Measurements from ENCODE around the gene SEMA6A. TPM values are rescaled to one million over a fixed set of nuclear protein-coding genes. Genes with fewer than 3 reads are reported as not detected.

The SEMA6A gene
- polyA plus RNA-seq, 1 of the 3 experiments (the other 2 are of a cell fraction): 0.18 TPM

GRCh38 chr5:116528519-116529234 is 45.9 kb downstream of the SEMA6A start:
- 37% methylated on average over 7 of the region's 7 CpGs for WGBS (ENCODE audit: low lambda C conversion rate)

DNA sequence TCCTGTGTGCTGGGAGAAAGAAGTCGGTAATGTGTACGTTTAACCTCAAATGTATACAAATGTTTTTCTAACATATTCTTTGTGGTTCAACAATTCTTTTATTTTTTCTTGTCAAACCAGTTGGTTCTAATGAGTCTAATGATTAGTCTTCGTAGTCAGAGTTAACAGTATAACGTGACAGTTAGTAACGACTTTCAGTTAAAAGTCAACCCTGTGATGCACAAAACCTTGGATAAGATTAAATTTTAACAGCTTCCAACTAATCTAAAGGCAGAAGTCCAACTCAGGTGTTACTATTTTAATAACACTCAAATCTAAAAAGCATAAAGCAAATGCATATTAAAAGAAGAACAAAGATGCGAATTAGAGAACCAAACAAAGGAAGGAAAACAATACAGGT is 47.0 kb downstream of the SEMA6A start:
- Histone ChIP-seq H3K36me3 (replicated peaks in 1 of 2; ENCODE audit: control insufficient read depth in 1 of 2, insufficient read depth in 2 of 2, low read length in 1 of 2) (no peaks in the 10 kb centered on the region), H3K79me2 (ENCODE audit: insufficient read depth) (no peaks in the 10 kb centered on the region), H3K4me3 (ENCODE audit: low read depth in 2 of 2, low read length in 1 of 2) (no peak overlapping the region), H3K9ac (no peak overlapping the region), H3K4me1 (ENCODE audit: control insufficient read depth in 1 of 2, insufficient read depth in 2 of 2, low read depth in 1 of 2, low read length in 1 of 2) (peaks cover 0 to 22% of the 10 kb centered on the region in 2 experiments; a peak in 2 of 4 replicates), H3K4me2 (no peak overlapping the region), H3F3A (replicated peaks; ENCODE audit: insufficient read depth) (no peaks in the 10 kb centered on the region), H4K20me1 (ENCODE audit: insufficient read depth) (no peaks in the 10 kb centered on the region), H3K27me3 (ENCODE audit: insufficient read depth) (no peaks in the 10 kb centered on the region; the same call in 1 of the 2 replicates), H3K9me2 (no peaks in the 10 kb centered on the region), H3K27ac (ENCODE audit: low read depth in 2 of 2, low read length in 1 of 2) (peak overlapping the region in 1 of 2 experiments; percentile 98; a peak in 2 of 4 replicates), H3K9me3 (no peaks in the 10 kb centered on the region), H2AFZ (ENCODE audit: low read depth) (no peak overlapping the region)
- POLR2A ChIA-PET: interaction anchor here (0.6 kb wide), 1 partner anchor 1471 kb away, joined by 4 read pairs; no protein-coding TSS in a partner anchor
- CTCF ChIA-PET: interaction anchor here (1.1 to 1.3 kb wide), 3 partner anchors 12 to 29 kb away, joined by 3 to 4 read pairs (median 4); no protein-coding TSS in a partner anchor
- TF ChIP-seq GATA2 (CRISPR knock-in tag; IDR thresholded peaks at IDR 0.05) (no peak), MAX (IDR thresholded peaks at IDR 0.05; ENCODE audit: low read depth) (no peak), SIN3A (IDR thresholded peaks at IDR 0.05; ENCODE audit: borderline replicate concordance, low read depth, low read length) (no peak), RXRA (IDR thresholded peaks at IDR 0.05; ENCODE audit: borderline replicate concordance, low read depth) (no peak), FOXM1 (IDR thresholded peaks at IDR 0.05; ENCODE audit: low read depth) (no peak), TCF12 (IDR thresholded peaks at IDR 0.05) (no peak), GABPA (IDR thresholded peaks at IDR 0.05; ENCODE audit: low read depth) (no peak), TAF1 (IDR thresholded peaks at IDR 0.05; ENCODE audit: borderline replicate concordance, low read depth, low read length) (no peak), MXI1 (IDR thresholded peaks at IDR 0.05; ENCODE audit: low read depth, low read length) (no peak)
- TF ChIP-seq, protein P1, sequence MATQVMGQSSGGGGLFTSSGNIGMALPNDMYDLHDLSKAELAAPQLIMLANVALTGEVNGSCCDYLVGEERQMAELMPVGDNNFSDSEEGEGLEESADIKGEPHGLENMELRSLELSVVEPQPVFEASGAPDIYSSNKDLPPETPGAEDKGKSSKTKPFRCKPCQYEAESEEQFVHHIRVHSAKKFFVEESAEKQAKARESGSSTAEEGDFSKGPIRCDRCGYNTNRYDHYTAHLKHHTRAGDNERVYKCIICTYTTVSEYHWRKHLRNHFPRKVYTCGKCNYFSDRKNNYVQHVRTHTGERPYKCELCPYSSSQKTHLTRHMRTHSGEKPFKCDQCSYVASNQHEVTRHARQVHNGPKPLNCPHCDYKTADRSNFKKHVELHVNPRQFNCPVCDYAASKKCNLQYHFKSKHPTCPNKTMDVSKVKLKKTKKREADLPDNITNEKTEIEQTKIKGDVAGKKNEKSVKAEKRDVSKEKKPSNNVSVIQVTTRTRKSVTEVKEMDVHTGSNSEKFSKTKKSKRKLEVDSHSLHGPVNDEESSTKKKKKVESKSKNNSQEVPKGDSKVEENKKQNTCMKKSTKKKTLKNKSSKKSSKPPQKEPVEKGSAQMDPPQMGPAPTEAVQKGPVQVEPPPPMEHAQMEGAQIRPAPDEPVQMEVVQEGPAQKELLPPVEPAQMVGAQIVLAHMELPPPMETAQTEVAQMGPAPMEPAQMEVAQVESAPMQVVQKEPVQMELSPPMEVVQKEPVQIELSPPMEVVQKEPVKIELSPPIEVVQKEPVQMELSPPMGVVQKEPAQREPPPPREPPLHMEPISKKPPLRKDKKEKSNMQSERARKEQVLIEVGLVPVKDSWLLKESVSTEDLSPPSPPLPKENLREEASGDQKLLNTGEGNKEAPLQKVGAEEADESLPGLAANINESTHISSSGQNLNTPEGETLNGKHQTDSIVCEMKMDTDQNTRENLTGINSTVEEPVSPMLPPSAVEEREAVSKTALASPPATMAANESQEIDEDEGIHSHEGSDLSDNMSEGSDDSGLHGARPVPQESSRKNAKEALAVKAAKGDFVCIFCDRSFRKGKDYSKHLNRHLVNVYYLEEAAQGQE (IDR thresholded peaks at IDR 0.05; ENCODE audit: low read depth, low read length): no peak
- DNase-seq: no peak
- 79% methylated on average over 6 of the region's 6 CpGs for WGBS (ENCODE audit: low lambda C conversion rate)

More at GRCh38 chr5:116528519-116529234, 45.9 kb downstream of the SEMA6A start:
- H3F3A ChIP-seq (replicated peaks; ENCODE audit: insufficient read depth): no peaks in the 10 kb centered on the region
- H2AFZ ChIP-seq (ENCODE audit: low read depth): no peak overlapping the region
- peak overlapping the region in 1 of 2 experiments; percentile 26; a peak in 1 of 4 replicates for H3K4me3 ChIP-seq (ENCODE audit: low read depth in 2 of 2, low read length in 1 of 2)
- peak; percentile 48 for DNase-seq
- no peaks in the 10 kb centered on the region for H3K79me2 ChIP-seq (ENCODE audit: insufficient read depth)
- no peaks in the 10 kb centered on the region for H3K9me2 ChIP-seq
- H3K36me3 ChIP-seq (replicated peaks in 1 of 2; ENCODE audit: control insufficient read depth in 1 of 2, insufficient read depth in 2 of 2, low read length in 1 of 2): no peaks in the 10 kb centered on the region
- H3K4me2 ChIP-seq: no peak overlapping the region
- H3K9ac ChIP-seq: no peak overlapping the region
- H4K20me1 ChIP-seq (ENCODE audit: insufficient read depth): no peaks in the 10 kb centered on the region
- peaks cover 0 to 18% of the 10 kb centered on the region in 2 experiments; a peak in 2 of 4 replicates for H3K4me1 ChIP-seq (ENCODE audit: control insufficient read depth in 1 of 2, insufficient read depth in 2 of 2, low read depth in 1 of 2, low read length in 1 of 2)
- H3K27ac ChIP-seq (ENCODE audit: low read depth in 2 of 2, low read length in 1 of 2): peak overlapping the region in 1 of 2 experiments; percentile 98; a peak in 2 of 4 replicates
- no peaks in the 10 kb centered on the region for H3K9me3 ChIP-seq
- ChIA-PET CTCF (interaction anchor here (0.6 to 1.2 kb wide), 3 partner anchors 20 to 48 kb away, joined by 3 to 4 read pairs (median 3); no protein-coding TSS in a partner anchor), POLR2A (interaction anchor here (0.6 kb wide), 1 partner anchor 1470 kb away, joined by 4 read pairs; no protein-coding TSS in a partner anchor)
- H3K27me3 ChIP-seq (ENCODE audit: insufficient read depth): no peaks in the 10 kb centered on the region; the same call in 1 of the 2 replicates
- TF ChIP-seq FOXJ3 (CRISPR knock-in tag; IDR thresholded peaks at IDR 0.05): peak; percentile 90
- TF ChIP-seq RAD21 (IDR thresholded peaks at IDR 0.05; ENCODE audit: low read length): peak; percentile 27
- TF ChIP-seq TCF12 (IDR thresholded peaks at IDR 0.05): peak; percentile 22; the same call in 1 of the 2 replicates
- TF ChIP-seq SMC3 (IDR thresholded peaks at IDR 0.05; ENCODE audit: low read depth, low read length): no peak
- peak in 1 of 2 experiments; percentile 85; a peak in 2 of 4 replicates for TF ChIP-seq EP300 (IDR thresholded peaks at IDR 0.05; ENCODE audit: borderline replicate concordance in 1 of 2, low read depth in 1 of 2, low read length in 1 of 2)
- peak; percentile 66; the same call in 1 of the 2 replicates for TF ChIP-seq RCOR1 (IDR thresholded peaks at IDR 0.05; ENCODE audit: low read length)
- TF ChIP-seq GATA2 (CRISPR knock-in tag; IDR thresholded peaks at IDR 0.05): peak; percentile 93
- TF ChIP-seq ELF1 (IDR thresholded peaks at IDR 0.05): no peak
